Type B pancreatic cell (in vitro differentiated cells): Measurements from ENCODE around the gene PKHD1. TPM values are rescaled to one million over a fixed set of nuclear protein-coding genes. Genes with fewer than 3 reads are reported as not detected.
A peak's percentile ranks its signal among the peaks of the same experiment; 100 is the strongest.

Experiments
- DNase-seq: peaks from one replicate; pipeline ENCODE4 v3.0.0; 2021; ENCODE audit warnings: mixed read lengths; ENCODE audit not compliant: unreplicated experiment; ENCODE audit errors: extremely low spot score
- H3K27ac Mint-ChIP-seq: 2 replicates; pipeline ENCODE4 v1.8.0; 2021; ENCODE audit warnings: mild to moderate bottlenecking, mixed read lengths
- H3K27me3 Mint-ChIP-seq: 2 replicates; pipeline ENCODE4 v1.8.0; 2021; ENCODE audit warnings: mixed read lengths
- H3K36me3 Mint-ChIP-seq: 2 replicates; pipeline ENCODE4 v1.8.0; 2021; ENCODE audit warnings: mixed read lengths
- H3K4me1 Mint-ChIP-seq: one replicate; pipeline ENCODE4 v1.8.0; 2021; ENCODE audit warnings: mixed read lengths; ENCODE audit not compliant: unreplicated experiment
- H3K4me3 Mint-ChIP-seq: 2 replicates; pipeline ENCODE4 v1.8.0; 2021; ENCODE audit warnings: mild to moderate bottlenecking, mixed read lengths
- H3K9me3 Mint-ChIP-seq: 2 replicates; pipeline ENCODE4 v1.8.0; 2021; ENCODE audit warnings: mixed read lengths
- CTCF ChIP-seq: fragments of 200-600 bp; sonication (generic); conservative IDR thresholded peaks from 2 replicates; pipeline ENCODE4 v1.5.0; 2021; ENCODE audit warnings: antibody characterized with exemption, mild to moderate bottlenecking
- total RNA-seq: library from RNA; stranded (reverse); gene quantifications from 2 replicates; pipeline ENCODE4 v1.2.1, GENCODE V29; 2021; ENCODE audit warnings: low replicate concordance

Gene PKHD1
- total RNA-seq, 1 donor from 2014 or later, result 0.75 TPM

- Mint-ChIP-seq H3K27me3 (no peaks in the 10 kb centered on the region), H3K4me3 (no peak overlapping the region), H3K36me3 (no peaks in the 10 kb centered on the region), H3K9me3 (no peaks in the 10 kb centered on the region), H3K27ac (no peak overlapping the region), H3K4me1 (peaks cover 5% of the 10 kb centered on the region)
- no peak for DNase-seq
- no peak for TF ChIP-seq CTCF
Observed at GRCh38 chr6:51818520-51819022, 268.8 kb downstream of the PKHD1 start.

- TF ChIP-seq CTCF, result no peak
- no peak for DNase-seq
- Mint-ChIP-seq H3K9me3 (no peaks in the 10 kb centered on the region), H3K4me3 (no peak overlapping the region), H3K27me3 (no peaks in the 10 kb centered on the region), H3K4me1 (peaks cover 5% of the 10 kb centered on the region), H3K27ac (no peak overlapping the region), H3K36me3 (no peaks in the 10 kb centered on the region)
Observed at GRCh38 chr6:51817832-51818231, 269.6 kb downstream of the PKHD1 start.

GRCh38 chr6:51814418-51814817 lies 273.0 kb downstream of the PKHD1 start:
- Mint-ChIP-seq H3K36me3 (no peaks in the 10 kb centered on the region), H3K4me1 (peaks cover 5% of the 10 kb centered on the region), H3K27ac (no peak overlapping the region), H3K4me3 (no peak overlapping the region), H3K27me3 (no peaks in the 10 kb centered on the region), H3K9me3 (peaks cover 6% of the 10 kb centered on the region)
- TF ChIP-seq CTCF, result no peak
- no peak for DNase-seq

GRCh38 chr6:51813904-51814303 lies 273.5 kb downstream of the PKHD1 start:
- H3K4me3 Mint-ChIP-seq, result no peak overlapping the region
- no peak overlapping the region for H3K27ac Mint-ChIP-seq

GRCh38 chr6:51812231-51812630 lies 275.2 kb downstream of the PKHD1 start:
- Mint-ChIP-seq H3K27ac (peak overlapping the region; percentile 51), H3K36me3 (no peaks in the 10 kb centered on the region), H3K9me3 (peaks cover 6% of the 10 kb centered on the region), H3K4me1 (no peaks in the 10 kb centered on the region), H3K27me3 (no peaks in the 10 kb centered on the region), H3K4me3 (no peak overlapping the region)
- no peak for DNase-seq
- no peak for TF ChIP-seq CTCF

More at GRCh38 chr6:51813904-51814303, 273.5 kb downstream of the PKHD1 start:
- no peak for TF ChIP-seq CTCF
- Mint-ChIP-seq H3K9me3 (peaks cover 6% of the 10 kb centered on the region), H3K36me3 (no peaks in the 10 kb centered on the region), H3K4me1 (peaks cover 5% of the 10 kb centered on the region), H3K27me3 (no peaks in the 10 kb centered on the region)
- no peak for DNase-seq

GRCh38 chr6:51805517-51805916 lies 281.9 kb downstream of the PKHD1 start:
- Mint-ChIP-seq H3K36me3 (no peaks in the 10 kb centered on the region), H3K27ac (no peak overlapping the region), H3K27me3 (no peaks in the 10 kb centered on the region), H3K9me3 (peaks cover 9% of the 10 kb centered on the region), H3K4me3 (no peak overlapping the region), H3K4me1 (no peaks in the 10 kb centered on the region)
- TF ChIP-seq CTCF, result no peak
- no peak for DNase-seq
